ENCODE results near the gene PLA2R1. TPM values are rescaled to one million over a fixed set of nuclear protein-coding genes. Genes with fewer than 3 reads are reported as not detected.

PLA2R1 gene
- total and polyA plus RNA-seq, 10 of the 15 experiments (the other 5 are each of a cell fraction or from before 2014, with no cell fraction given), result 0.01 to 0.05 (median 0.02) TPM; not detected in 6

GRCh38 chr2:160077912-160078810, 15.7 kb upstream of the PLA2R1 start:
- Histone ChIP-seq H3K79me2 (ENCODE audit: control insufficient read depth, insufficient read depth, low read length) (no peaks in the 10 kb centered on the region), H3K4me1 (ENCODE audit: control insufficient read depth, insufficient read depth, low read length) (no peaks in the 10 kb centered on the region), H3K4me3 (no peak overlapping the region), H3K27me3 (replicated peaks in 1 of 2; ENCODE audit: control insufficient read depth in 2 of 2, insufficient read depth in 2 of 2, low read length in 1 of 2) (peaks cover 0 to 2% of the 10 kb centered on the region in 2 experiments; a peak in 1 of 4 replicates), H2AFZ (ENCODE audit: control insufficient read depth, low read depth, low read length) (no peak overlapping the region), H3K9ac (ENCODE audit: control insufficient read depth, insufficient read depth, low read length) (no peak overlapping the region), H4K20me1 (ENCODE audit: control insufficient read depth, insufficient read depth) (peaks cover 2% of the 10 kb centered on the region; the same call in 1 of the 2 replicates), H3K4me2 (ENCODE audit: control insufficient read depth, insufficient read depth) (no peak overlapping the region), H3K36me3 (ENCODE audit: control insufficient read depth in 2 of 2, insufficient read depth in 2 of 2, low read length in 1 of 2) (no peaks in the 10 kb centered on the region), H3K27ac (ENCODE audit: control insufficient read depth, insufficient read depth) (no peak overlapping the region), H3K9me3 (replicated peaks; ENCODE audit: control insufficient read depth, insufficient read depth, low read length) (no peaks in the 10 kb centered on the region)
- intact Hi-C loops (cut with micrococcal nuclease; ENCODE audit: unreplicated experiment), result no loop called here
- ChIA-PET SMC1A (ENCODE audit: uncharacterized antibody, unreplicated experiment) (interaction anchor here (1.5 to 3.0 kb wide), 2 partner anchors 9 to 13 kb away, joined by 4 to 16 read pairs; no protein-coding TSS in a partner anchor), RAD21 (ENCODE audit: unreplicated experiment) (interaction anchor here (0.9 kb wide), 1 partner anchor 11 kb away, joined by 3 read pairs; no protein-coding TSS in a partner anchor), CTCF (interaction anchor here (0.7 to 1.1 kb wide), 5 partner anchors 12 to 960 kb away, joined by 3 to 4 read pairs (median 4); no protein-coding TSS in a partner anchor), POLR2A (no interaction called here)
- no peak for TF ChIP-seq PML (IDR thresholded peaks at IDR 0.05; ENCODE audit: low read length)
- no peak for TF ChIP-seq BCL3 (IDR thresholded peaks at IDR 0.05; ENCODE audit: borderline replicate concordance, insufficient read depth, low read depth, low read length, poor library complexity, severe bottlenecking)
- no peak for TF ChIP-seq RCOR1 (conservative IDR thresholded peaks at IDR 0.05; ENCODE audit: low read depth, low read length)
- TF ChIP-seq FOS (IDR thresholded peaks at IDR 0.05; ENCODE audit: borderline replicate concordance, extremely low read depth, insufficient read length), result no peak
- TF ChIP-seq GABPA (IDR thresholded peaks at IDR 0.05; ENCODE audit: low read depth), result no peak
- TF ChIP-seq, protein P1, sequence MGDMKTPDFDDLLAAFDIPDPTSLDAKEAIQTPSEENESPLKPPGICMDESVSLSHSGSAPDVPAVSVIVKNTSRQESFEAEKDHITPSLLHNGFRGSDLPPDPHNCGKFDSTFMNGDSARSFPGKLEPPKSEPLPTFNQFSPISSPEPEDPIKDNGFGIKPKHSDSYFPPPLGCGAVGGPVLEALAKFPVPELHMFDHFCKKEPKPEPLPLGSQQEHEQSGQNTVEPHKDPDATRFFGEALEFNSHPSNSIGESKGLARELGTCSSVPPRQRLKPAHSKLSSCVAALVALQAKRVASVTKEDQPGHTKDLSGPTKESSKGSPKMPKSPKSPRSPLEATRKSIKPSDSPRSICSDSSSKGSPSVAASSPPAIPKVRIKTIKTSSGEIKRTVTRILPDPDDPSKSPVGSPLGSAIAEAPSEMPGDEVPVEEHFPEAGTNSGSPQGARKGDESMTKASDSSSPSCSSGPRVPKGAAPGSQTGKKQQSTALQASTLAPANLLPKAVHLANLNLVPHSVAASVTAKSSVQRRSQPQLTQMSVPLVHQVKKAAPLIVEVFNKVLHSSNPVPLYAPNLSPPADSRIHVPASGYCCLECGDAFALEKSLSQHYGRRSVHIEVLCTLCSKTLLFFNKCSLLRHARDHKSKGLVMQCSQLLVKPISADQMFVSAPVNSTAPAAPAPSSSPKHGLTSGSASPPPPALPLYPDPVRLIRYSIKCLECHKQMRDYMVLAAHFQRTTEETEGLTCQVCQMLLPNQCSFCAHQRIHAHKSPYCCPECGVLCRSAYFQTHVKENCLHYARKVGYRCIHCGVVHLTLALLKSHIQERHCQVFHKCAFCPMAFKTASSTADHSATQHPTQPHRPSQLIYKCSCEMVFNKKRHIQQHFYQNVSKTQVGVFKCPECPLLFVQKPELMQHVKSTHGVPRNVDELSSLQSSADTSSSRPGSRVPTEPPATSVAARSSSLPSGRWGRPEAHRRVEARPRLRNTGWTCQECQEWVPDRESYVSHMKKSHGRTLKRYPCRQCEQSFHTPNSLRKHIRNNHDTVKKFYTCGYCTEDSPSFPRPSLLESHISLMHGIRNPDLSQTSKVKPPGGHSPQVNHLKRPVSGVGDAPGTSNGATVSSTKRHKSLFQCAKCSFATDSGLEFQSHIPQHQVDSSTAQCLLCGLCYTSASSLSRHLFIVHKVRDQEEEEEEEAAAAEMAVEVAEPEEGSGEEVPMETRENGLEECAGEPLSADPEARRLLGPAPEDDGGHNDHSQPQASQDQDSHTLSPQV (IDR thresholded peaks at IDR 0.05), result no peak
- TF ChIP-seq STAT1 (conservative IDR thresholded peaks at IDR 0.05), result no peak
- TF ChIP-seq KLF5 (IDR thresholded peaks at IDR 0.05; ENCODE audit: partially characterized antibody), result no peak
- no peak for TF ChIP-seq FOXM1 (IDR thresholded peaks at IDR 0.05; ENCODE audit: low read depth, low read length)
- 0% methylated on average over 4 of the region's 4 CpGs for WGBS (ENCODE audit: insufficient coverage, insufficient replicate concordance, low lambda C conversion rate, missing lambda C conversion rate)
- no TSS peak for BruUV-seq (replicated peaks)
- ATAC-seq (no peak), DNase-seq (ENCODE audit: low read depth, low spot score) (no peak), FAIRE-seq (no peak)
- in situ Hi-C loops (cut with MboI), result no loop called here
